HG02884 (cell line): Measurements from ENCODE around the gene MTMR4.
"Not testable (repeated sequence)": the region's sequence is repeated elsewhere in the genome, so short reads cannot be mapped to it uniquely, and the experiment has no call there.

Experiments used
- ATAC-seq: cut with Tn5 transposase; IDR thresholded peaks from one replicate; pipeline ENCODE4 v1.9.1; 2021; ENCODE audit warnings: mild to moderate bottlenecking, moderate library complexity; ENCODE audit not compliant: unreplicated experiment

Gene MTMR4

DNA sequence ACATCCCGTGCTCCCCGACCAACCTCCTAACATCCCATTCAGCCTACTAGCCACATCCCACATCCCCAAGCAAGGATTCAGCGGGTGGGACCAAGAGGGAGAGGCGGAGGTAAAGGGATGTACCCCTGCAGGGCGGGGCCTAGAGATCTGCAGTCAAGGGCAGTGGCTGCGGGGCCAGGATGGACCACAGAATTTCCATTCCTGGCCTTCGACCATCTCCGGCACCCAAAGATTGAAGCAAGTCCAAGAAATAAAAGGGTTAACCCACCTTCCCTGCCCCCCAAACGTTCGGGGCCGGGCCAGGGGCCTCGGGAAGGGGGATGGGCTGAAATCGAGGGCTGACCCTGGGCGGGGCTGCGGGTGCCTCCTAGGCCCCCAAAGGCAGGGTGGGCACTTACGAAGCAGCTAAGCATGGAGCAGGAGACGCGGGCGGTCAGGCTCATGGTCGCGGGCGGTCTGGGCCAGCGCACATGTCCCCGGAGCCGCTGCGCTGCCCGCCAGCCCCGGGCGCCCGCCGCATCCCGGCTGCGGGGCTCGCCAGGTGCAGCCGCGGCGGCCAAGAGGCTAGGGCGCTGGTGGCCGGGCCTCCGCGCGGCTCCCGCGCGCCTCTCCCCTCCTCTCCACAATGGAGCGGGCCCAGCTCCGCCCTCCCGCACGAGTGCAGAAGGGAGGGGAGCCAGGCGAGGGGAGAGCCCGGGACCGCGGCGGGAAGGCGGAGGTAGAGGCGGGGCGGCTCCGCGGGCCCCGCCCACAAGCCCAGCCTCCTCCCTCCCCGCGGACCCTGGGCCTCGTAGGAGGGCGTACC lies at the start of gene MTMR4:
TSS of gene MTMR4 (minus strand) at position 674 of the 805 bp plus-strand sequence. CDS start at position 443, 231 bp downstream.
- peak; percentile 18 for ATAC-seq

GRCh38 chr17:58560511-58560910 lies 46.1 kb upstream of the MTMR4 start:
- ATAC-seq: no peak

DNA sequence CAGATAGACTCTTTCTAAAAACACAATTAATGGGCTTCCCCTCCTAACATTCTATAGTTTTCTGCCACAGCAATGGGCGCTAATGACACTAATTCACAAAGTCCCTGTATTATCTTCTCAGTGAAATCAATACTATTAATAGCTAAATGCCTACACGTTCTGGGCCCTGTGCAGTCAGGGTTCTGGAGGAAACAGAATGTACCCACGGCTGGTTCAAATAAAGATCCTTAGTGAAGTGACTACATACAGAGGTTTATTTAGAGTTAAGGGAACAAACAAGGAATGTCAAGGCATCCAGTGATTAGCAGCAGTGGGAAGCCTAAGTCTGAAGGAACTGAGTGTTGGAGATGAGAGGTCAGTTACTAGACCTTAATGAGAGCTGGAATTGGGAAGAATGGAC lies 43.5 kb upstream of the MTMR4 start:
- no peak for ATAC-seq

DNA sequence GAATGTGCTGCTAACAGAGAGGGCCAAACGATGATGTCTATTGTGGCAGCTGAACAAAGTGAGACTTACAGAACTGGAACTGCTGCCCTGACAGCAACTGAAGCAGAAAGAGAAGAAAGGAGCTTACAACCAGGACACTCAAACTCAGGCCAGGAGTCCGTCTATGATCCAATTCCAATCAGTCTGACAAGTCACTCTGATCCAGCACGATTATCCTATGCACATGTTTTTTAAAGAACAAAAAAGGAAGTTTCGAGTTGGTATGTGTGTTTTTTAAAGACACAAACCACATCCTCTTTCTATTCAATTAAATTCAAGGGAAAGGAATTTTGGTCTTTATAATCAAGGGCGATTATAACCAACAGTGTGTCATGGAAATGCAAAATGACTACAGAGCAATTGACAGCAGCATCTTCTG lies 42.4 kb upstream of the MTMR4 start:
- no peak for ATAC-seq

GRCh38 chr17:58555109-58555508 lies 40.7 kb upstream of the MTMR4 start:
- ATAC-seq: not testable (repeated sequence)

DNA sequence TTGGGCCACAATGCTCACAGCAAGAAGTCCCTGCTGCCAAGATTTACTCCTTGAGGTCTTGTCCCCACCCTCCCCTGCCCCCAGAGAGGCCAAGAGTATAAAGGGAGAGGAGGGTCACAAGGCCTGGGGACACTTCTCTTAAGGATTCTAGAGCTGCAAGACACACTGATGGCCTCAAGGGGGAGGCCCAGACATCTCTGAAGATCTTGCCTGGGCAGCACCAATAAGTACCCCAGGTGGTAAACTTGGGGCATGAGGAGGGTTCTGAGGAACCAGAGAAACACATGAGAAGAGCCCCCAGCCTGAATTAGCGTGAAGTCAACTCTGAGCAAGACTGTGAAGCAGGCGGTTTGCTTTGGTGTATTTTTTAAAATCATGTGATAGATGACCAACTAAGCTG lies 26.8 kb upstream of the MTMR4 start:
- ATAC-seq: no peak

DNA sequence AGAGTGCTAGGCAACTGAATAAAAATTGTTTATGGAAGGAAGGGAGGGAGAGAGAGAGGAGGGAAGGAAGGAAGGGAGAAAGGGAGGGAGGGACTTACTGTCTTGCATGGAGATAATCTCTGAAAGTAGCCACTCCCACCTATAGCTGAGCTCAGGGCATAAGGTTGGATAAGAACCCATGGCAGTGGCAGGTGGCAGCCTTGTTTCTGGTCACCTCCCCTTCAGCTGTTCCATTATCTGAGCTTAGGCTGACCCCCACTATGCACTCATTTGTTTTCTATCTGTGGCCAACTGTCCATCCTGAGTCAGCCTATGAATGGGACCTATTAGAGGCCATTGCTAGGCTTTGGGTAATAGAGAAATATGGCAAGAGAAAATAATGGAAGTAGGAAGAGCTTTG lies 25.3 kb upstream of the MTMR4 start:
- no peak for ATAC-seq

DNA sequence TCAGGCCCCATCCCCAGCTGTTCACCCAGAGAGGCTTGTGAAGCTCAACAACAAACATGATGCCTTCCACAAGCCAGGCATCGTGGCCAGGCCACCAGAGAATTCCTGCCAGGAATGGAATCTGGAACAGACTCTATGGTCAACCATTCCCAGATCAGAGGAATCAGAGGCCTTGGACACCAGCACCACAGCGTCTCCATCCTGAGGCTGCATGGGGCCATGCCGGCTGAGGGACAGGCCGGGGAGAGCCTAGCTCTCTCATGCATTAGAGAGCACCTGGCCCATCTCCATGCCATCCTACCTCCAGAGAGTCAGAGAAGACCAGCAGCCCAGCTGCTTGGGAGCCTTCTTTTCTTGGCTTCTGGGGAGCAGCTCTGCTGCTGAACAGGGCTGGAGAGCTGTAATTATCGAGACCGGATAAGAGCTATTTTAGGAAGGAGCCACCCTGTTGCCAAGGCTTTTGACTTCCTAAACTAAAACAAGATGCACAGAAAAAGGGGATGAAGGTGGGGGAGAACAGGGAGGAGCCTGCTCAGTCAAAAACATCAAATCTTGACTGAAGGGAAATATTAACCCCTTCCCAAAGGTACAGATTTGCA lies 24.5 kb upstream of the MTMR4 start:
- no peak for ATAC-seq

GRCh38 chr17:58537266-58537665 lies 22.8 kb upstream of the MTMR4 start:
- ATAC-seq: no peak

DNA sequence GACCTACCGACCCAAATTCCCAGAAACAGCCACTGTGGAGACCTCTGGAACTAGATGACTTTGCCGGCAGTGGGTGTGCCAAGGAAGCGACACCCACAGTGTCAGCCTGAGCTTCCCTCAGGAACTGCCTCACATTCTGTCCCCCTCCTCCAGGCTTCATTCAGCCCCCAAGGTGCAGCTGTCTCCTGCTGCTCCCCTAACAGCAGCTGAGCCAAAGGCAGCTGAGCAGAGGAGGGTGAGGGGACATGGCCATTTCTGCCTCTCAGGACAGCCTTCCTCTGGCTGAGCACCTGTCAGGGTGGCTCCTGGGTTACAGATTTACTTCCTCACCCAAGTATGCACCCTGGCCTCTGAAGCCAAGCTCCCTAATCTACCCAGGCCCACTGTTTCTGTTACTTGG lies 22.1 kb upstream of the MTMR4 start:
- ATAC-seq: no peak

DNA sequence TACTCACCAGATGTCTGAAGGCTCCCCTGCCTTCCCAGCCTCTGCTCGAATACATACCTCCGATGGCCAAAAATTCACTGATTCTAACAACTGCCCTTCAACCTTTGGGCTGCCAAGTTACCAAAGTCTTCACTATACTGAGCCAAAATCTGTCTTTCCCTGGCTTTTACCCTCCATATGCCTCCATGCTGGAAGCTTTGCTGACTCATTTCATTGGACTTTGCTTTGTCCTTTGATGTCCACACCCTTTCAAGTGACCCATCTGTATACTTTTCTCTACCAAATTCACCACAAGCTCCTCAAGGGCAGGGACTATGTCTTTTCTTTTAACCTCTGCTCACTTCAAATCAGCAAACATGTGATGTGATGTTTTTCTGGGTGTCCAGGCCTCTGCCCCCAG lies 21.0 kb upstream of the MTMR4 start:
- no peak for ATAC-seq

DNA sequence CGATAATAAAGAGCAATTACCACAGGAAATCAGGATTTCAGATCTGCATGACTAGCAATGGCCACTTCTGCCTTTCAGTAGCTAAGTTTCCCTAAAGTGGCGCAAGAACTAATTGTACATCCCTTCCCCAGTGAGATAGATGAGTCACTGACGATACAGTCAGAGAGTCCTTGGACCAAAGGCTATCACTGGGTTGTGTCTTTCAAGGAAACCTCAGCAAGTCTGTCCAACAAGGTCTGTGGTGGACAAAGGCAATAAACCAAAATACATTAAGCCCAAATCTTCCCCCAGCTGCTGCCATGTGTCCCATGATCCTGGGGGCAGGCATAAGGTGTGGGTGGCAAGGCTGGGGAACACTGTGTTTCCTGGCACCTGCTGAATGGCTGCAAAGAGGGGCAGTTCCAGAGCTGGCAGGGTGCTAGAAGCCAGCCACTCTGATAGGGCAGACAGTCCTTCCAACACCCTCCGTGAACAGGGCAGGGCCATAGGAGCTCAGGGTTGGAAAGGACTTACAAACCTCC lies 20.5 kb upstream of the MTMR4 start:
- no peak for ATAC-seq

DNA sequence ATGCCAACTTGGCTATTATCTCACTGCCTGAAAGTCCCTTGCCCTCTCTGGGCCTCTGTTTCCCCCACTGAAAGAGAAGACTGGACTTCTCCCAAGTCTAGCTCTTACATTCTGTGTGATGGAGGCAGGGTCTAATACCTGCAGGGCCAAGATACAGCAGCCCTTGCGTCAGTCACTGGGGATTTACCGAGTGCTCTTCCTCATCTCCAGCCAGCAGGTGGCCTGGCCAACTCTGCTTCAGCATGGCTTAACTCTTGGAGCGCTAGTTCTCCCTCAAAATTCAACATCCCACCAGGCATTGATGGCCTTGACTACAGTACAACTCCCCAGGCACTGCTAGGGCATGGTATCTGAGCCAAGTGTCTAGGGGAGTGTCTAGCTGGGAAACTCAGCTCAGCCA lies 19.9 kb upstream of the MTMR4 start:
- ATAC-seq: no peak

DNA sequence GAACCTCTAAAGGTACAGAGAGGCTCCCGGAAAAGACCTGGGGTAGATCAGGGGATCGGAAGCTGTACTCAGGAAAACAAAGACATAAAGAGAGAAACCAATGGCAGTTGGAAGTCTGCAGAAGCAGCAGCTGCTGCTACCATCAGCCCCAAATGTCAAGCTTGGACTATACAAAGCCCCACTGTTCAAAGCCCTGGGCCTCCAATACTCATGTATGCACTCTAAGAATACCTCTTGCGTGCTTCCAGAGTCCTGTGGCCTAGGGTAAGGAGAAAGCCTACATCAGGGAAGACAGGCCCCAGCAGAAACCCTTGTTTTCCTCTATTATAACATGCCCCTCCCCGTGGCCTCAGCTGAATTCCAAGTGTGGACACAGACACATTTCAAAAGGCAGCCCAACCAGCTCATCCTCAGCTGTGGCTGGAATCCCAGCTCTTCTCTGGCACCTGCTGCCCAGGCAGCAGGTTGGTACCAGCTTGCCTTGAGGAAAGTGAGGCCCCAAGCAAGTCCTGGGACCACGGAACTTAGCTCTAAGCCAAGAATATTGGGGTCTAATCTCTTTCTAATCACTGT lies 19.3 kb upstream of the MTMR4 start:
- no peak for ATAC-seq

DNA sequence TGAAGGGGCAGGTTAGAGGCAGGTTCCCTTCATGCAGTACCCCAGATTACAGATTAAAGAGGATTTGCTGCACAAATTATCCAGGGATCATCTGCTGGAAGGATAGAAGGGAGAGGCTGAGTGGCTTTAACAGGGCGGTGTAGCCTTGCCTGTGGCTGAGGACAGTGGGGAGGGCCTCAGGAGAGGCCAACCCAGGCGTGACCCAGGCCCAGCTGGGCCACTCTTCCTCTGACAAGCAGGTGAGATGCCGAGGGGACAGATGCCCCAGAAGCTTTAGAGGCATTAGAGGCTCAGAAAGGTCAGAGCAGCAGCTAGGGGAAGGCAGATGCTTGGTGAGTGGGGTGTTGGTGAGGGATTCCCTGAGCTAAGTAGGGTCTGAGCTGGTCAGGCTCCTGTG lies 18.1 kb upstream of the MTMR4 start:
- no peak for ATAC-seq

DNA sequence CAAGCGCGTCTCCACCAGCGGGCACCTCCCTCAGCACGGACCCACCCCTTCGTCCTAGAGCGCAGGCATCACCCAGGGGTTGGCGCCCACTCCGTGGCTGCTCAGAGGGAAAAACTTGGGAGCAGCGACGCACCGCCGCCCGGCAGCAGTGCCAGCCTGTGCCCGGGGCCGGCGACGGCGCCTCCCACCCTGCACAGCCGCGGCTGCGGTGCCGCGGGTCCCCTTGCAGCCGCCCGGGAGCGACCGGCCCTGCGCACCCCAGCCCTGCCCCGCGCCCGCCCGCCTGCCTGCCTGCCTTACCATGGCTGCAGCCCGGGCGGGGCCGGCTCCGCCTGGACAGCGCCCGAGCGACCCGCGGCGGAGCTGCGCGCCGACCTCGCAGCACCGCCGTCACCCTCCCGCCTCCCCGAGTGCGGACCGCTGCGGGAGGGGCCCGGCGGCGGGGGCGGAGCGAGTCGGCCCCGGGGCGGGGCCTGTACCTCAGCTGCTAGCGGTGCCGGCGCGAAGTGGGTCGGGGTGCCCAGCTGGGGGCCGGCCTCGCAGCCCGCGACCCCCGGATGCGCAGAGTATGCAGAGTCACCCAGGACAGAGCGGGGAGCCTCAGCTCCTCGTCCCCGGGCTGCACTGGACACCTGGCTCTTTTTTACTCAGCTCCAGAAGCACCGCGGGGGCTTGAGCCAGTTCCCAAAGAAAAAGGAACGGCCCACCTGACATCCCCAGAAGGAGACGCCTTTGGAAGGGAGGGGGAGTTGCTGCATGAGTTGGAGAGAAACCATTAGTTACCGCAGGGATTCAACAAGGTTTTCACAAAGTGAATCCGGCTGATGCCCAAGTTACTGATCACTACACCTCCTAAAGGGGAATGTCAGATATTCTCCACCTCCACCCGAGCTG lies 17.5 kb upstream of the MTMR4 start:
- no peak for ATAC-seq

DNA sequence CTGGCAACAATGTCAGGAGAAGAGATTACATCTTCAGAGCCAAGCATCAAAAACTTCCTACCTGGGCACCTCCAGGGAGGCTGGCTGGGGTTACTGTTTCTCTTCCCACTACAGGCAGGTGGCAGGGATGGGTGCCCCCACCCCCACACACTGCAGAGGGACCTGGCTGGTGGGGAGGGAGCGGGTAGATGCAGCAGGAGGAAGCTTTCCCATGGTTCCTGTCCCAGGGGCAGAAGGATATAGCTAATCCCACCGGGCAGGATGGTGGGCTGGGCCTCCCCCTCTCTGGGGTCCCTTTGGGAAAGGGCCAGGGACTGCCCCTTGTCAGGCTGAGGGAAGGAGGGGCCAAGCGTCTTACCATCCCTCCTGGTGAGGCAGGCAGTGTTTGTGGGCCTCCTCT lies 16.7 kb upstream of the MTMR4 start:
- ATAC-seq: no peak

- no peak for ATAC-seq
Observed at GRCh38 chr17:58530655-58531054, 16.2 kb upstream of the MTMR4 start.

GRCh38 chr17:58529275-58529674 lies 14.8 kb upstream of the MTMR4 start:
- no peak for ATAC-seq

GRCh38 chr17:58528443-58528842 lies 14.0 kb upstream of the MTMR4 start:
- no peak for ATAC-seq

- no peak for ATAC-seq
Observed at GRCh38 chr17:58527949-58528348, 13.5 kb upstream of the MTMR4 start.
